NCI-H1417 treated with DMSO at 0.1 percent for 48 hours (cell line): ENCODE measurements around the gene COL23A1.

Source experiments
- DNase-seq: peaks from one replicate; lab custom pipeline; 2025; lab: John Stamatoyannopoulos, UW

The COL23A1 gene

DNA sequence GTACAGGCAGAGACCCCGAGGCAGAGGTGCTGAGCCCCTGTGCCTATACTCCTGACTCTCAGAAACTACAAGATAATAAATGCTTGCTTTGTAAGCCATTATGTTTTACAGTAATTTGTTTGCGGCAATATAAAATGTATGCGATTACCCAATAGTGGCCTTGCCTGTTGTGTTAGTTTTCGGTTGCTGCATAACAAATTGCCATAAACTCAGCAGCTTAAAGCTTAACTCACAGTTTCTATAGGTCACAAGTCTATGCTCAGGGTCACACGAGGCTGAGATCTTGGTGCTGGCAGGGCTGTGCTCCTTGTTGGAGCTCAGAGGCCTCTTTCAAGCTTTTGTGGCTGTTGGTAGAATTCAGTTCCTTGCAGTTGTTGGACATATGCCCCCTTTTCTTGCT, 114.8 kb downstream of the COL23A1 start:
- no peak for DNase-seq

DNA sequence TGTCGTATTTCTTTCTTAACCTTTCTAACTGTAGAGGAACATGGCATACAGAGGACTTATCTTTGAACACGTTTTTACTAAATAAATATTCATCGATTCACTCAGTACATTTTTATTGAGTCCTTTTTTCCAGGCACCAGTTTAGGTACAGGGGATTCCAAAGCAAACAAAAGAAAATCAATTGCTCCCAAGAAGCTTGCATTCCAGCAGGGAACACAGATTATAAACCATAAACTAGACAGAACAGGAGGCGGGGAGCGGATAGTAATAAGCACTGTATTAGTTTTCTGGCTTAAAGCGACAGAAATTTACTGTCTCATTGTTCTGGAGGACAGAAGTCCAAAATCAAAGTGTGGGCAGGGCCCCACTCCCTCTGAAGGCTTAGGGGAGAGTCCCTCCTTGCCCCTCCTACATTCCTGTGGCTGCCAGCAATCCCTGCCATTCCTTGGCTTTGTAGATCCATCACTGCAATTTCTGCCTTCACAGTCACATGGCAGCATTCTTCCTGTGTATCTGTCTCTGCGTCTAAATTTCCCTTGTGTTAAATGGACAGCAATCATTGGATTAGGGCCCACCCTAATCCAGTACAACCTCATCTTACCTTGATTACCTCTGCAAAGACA, 115.5 kb downstream of the COL23A1 start:
- no peak for DNase-seq

DNA sequence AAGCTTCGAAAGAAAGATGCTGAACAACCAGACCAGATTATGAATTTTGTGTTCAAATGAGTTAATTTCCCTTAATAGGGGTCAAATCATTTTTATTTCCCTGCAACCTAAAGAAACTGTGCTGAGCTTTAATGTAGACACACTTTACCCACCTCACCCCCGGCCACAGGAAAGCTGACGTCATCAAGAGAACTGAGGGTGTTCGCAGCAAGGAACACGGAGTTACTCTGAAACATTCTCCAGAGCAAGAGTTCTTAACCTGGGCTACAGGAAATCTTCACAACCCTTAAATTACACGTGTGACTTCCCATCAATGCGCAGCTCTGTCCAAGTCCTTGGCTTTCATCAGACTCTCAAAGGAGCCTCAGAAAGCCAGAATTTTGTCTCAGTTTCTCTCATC, 116.3 kb downstream of the COL23A1 start:
- no peak for DNase-seq

DNA sequence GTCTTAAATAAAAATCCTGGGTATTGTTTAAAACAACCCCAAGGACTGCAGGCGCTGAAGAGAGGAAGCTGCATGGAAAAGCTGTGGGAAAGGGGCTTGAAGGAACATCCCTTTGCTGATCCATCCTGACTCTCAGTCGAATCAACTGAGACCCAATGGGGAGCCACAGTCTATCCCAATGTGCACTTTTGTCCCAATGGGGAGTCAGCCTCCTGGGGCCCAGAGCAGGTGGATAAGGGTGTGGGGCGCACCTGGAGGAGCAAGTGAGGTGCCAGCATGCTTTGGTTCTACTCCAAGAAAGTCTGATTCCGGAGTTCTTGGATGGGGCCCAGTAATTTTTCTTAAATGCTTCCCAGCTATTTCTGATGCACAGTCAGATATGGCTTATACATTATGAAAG, 118.1 kb downstream of the COL23A1 start:
- DNase-seq, result no peak

DNA sequence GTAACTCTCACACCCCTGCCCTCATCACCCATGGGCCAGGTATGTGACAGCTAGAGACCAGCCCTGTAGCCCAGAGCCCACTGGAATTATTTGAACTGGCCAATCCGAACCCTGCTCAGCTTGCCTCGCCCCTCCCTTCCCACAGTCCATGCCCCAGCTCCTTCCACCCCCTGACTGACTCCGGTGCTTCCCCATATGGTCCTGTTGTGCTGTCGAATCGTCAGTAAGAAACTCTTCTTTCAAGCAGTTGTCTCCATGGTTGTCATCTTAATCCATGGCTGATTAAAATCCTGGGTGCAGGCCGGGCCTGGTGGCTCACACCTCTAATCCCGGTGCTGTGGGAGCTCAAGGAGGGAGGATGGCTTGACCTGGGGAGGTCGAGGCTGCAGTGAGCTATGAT, 118.5 kb downstream of the COL23A1 start:
- DNase-seq, result no peak

DNA sequence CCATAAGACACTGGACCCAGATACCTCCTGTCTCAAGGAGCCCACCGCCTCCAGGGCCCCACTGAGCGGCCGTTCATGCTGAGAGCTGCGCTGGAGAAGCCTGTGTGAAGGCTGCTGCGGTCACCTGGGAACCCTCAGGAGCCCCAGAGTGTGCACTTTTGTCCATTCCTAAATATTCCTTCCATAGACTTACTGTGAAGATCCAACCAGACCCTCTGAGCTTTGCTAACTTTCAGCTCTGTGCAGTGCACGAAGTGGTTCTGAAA, 119.5 kb downstream of the COL23A1 start:
- no peak for DNase-seq

DNA sequence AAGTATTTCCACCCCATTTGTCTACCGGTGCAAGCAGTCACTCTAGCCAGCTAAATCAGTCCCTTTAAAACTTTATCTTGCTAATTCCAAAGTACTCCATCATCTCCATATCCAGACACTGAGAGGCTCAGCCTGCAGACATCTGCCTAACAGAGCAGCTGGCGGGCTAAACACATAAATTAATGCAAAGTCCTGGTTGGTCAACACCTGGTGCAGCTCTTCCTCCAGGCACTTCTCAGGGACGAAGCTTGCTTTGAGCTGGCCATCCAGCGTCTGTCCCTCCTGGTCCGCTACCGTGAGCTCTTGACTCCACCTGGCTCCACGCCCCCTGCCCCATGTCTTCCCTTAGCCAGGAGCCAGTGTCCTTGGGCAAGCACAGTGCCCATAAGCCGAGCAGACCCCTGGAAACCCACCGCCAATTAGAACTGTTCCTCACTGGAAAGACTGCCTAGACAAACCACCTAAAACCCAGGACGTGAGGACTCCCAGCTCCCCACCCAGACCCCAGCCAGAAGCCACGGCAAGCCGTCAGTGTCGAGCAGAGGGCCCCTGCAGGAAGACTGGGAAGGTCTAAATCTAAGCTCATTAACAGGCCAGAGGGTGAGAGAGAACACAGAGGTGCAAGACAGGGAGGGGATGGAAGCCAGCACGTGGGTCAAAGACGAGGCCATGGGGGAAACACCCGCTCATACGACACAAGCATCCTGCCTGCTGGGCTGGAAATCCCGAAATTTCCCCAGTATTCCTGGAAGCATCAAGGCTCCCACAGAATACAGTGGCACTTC, 120.0 kb downstream of the COL23A1 start:
- DNase-seq, result no peak

DNA sequence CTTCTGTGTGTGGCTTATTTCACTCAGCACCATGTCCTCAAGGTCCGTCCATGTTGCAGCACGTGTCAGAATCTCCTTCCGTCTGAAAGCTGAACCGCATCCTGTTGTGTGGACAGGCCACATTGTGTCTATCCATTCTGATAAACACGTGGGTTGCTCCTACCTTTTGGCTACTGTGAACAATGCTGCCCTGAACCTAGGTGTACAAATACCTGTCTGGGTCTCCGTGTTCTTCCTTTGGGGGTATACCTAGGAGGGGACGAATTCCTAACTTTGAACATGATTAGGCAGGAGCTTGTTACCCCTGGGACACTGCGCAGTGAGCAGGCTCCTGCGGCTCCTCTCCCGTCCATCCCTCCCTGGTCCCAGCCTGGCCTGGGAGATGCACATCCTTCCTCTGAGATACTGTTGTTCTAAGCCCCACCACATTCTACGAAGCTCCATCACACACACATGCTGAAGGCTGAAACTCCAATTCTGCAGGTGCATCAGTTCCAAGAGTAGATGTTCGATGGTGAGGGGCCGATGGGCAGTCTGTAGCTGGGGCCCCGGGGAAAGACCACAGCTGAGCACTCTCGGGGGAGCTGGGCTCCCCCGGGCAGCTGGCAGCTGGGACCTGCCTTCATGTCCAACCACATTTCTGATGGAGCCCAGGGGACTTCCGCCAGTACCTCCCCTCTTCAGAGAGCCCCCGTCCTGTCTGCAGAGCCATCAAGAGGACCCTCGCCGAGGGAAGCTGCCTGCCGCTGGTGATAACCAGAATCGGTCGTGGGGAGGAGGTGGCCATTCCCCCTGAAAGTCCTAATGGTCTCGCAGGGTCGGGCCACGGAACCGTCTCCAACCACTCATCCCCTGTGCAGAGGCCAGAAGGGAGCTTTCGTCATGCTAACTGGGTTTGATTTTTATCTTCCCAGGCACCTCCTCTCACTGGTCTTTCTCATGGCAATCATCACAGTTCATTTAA, 120.9 kb downstream of the COL23A1 start:
- DNase-seq, result no peak

DNA sequence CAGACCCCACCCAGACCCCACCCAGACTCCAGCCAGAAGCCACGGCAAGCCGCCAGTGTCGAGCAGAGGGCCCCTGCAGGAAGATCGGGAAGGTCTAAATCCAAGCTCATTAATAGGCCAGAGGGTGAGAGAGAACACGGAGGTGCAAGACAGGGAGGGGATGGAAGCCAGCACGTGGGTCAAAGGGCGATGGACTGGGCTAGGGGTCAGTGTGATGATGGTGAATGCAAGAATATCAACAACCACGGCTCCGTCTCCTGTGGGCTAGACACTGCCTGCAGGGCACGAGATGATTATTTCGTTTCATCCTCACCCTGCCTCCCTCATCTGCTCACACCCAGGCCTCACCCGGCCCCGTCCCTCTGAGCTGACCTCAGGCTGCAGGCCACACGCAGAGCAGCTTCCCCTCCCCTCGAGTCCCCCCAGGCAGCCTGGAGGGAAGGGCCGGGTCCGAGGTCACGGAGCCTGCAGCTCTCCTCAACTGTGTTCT, 122.0 kb downstream of the COL23A1 start:
- DNase-seq, result no peak

DNA sequence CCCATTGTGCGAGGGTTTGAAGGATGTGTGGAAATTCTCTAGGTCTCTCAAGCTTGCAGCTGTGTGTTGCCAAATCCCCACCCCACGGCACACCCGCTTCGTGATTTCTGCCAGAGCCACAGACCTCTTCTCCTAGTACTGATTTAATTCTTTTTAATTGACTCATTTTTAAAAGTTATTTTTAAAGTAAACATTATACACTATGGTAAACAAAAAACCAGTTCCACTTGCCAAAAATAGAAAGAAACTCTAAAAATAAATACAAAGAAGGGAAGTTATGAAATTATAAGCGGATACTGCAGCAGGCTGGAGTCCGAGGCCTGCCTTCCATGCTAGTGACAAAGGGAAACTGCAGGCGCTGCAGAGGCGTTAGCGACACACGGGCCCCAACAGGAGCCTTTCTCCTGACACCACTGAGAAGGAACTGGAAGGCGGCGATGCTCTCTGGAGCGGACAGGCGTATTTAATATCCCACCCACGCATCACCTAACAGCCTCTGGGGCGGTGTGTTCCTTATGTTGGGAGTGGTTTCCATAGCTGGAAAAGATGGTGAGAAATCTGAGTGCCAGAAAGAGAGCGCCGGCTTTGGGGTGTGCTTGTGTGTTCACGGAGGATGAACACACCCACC, 122.5 kb downstream of the COL23A1 start:
- no peak for DNase-seq

DNA sequence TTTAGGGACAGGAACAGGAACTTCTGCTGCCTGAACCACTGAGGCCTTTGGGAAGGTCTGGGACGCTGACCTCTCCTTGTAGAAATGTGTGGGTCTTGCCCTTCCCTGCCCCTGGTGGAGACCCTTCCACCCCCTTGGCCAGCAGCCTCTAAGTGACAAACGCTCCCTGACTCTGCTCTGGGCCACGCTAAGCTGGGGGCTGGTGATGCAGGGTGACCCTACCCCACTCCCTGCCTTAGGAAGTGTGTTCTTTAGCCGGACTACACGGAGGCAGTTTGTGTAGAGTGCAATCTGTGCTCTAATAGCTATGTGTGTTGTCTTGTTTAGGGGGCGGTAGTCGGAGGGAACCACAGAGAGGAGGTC, 123.0 kb downstream of the COL23A1 start:
- no peak for DNase-seq

DNA sequence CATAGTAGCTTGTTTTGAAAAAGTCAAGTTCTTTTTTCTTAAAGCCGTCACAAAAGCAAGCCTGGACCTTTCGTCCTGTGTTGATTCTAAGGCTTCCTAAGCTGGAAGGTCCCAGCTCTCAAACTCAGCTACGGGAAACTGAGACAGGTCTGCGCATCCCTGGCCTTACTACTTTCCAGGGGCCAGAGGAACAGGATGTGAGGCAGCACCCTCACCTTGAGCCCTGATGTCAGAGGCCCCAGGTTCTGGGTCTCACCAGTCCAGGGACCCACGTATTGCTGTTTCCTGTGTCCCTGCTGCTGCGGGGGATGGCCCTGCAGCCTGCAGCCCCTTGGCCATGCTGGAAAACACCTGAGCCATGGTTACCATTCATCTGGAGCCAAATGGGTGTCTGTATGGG, 123.9 kb downstream of the COL23A1 start:
- no peak for DNase-seq

DNA sequence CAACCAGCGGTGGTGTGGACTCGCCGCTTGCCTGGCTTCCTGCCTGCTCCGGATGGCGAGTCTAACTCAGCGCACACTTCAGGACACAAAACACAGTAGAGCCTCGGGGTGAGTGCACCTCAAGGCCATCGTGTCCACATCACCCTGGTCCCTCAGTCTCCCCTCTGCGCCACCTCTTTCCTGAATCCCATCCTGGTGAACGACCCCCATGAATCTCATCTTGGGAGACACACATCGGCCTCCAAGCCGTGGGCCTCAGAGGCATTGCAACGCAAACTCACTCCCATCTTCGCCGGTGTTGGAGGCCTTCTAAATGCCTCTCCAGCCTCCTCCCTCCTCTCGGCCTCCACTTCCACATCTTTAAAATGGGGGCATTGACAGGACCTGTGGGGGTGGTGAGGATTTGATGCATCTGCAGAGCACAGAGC, 124.3 kb downstream of the COL23A1 start:
- DNase-seq, result no peak

DNA sequence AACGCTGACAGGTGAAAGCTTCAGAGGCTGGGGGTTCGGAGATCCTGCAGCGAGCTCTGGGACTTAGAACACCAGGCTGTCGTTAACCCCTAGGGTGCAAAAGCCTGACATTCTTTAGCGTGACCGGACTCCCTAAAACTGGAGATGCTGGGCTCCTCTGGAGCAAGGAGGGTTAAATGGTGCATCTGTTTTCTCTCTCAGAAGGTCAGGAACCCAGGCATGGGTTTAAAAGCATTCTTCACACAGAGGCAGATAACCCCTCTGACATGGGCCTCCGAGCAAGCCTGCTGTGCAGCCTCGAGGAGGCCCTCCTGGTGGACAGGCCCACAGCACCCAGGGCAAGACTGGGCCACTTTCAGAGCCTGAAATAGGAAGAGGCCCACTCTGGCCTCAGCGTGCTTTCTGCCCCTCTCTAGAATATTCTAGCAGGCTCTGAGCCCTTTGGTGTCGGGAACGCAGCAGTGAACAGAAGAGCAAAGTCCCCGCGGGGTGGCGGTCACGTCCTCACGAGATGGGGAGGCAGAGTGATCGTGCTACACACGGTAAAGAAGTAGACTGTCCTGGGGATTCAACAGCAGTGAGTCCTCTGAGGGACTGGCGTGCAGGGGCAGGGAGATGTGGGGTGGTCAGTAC, 124.8 kb downstream of the COL23A1 start:
- DNase-seq, result no peak

DNA sequence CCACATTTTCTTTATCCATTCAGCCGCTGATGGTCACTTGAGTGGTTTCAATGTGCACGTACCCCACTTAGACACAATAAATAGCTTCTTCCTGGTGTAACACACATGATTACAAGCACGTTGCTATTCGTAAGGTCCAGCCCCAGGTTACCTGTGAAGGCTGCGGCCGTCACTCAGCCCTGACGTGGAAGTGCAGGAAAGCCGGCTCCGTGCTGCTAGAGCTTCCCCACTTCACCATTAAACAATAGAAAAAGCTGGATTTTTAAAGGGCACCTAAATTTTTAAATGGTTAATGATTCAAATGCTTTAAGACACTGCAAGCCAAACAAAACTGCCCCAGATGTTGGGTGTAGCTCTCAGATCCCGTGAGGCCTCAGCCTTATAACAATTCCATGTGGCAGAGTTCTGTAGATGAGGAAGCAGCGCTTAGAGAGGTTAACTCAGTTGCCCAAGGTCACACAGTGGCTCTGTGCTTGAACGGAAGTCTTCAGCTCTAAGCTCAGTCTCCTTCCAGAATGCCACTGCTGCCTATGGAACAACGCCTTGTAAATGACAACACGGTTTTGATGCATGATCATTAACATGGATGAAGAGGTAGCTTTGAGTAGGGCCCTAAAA, 125.7 kb downstream of the COL23A1 start:
- no peak for DNase-seq

DNA sequence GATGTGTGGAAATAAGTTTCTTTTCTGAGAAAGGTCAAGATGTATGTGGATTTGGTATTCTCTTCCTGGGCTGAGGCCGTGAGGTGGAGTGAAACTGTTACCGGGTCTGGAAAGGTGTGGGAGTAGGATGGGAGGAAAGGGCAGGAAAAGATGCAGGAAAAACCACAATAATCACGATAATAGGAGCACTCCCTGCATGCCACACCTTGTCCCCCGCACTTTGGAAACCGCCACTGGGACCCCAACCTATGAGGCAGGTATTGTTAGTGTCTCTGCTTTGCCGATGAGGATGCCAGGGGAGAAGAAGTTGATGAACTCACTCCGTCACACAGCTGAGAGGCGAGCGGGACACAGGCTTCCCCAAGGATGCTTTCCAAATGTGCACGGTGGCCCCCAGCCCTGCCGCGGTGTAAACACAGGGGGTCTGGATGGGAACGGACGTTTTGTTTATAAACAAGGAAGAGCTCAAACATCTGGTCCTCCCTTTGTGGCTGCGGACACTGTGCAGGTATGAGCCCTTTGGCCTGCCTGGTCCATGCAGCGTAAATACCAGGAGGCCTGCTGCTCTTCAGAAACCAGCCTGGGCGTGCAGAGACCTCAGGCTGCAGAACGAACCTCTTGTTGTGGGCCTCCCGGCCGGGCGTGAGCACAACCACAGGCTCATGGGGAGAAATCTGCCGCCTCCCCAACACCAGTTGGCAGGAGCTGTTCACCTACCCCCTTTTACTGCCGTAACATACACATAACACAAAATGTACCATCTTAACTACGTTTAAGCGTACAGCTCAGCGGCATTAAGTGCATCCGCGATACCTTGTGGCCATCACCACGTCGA, 126.7 kb downstream of the COL23A1 start:
- no peak for DNase-seq

DNA sequence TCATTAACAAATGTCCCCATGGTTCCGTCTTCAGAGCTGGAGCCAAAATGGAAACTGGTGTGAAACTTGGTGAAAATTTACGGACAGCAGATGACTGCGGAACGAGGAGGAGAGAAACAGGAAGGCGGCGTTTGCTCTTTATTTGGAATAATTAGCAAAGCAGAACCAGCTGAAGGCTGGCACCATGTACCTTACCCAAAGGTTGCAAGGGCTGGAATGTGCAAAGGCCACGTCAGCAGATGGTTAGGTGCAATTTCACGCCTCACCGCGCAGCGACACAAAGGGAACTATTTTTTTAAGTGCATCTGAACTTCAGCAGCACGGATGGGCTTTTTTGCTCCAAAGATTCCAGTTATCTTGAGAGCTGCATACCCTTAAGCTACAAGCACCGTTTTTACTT, 127.4 kb downstream of the COL23A1 start:
- no peak for DNase-seq

DNA sequence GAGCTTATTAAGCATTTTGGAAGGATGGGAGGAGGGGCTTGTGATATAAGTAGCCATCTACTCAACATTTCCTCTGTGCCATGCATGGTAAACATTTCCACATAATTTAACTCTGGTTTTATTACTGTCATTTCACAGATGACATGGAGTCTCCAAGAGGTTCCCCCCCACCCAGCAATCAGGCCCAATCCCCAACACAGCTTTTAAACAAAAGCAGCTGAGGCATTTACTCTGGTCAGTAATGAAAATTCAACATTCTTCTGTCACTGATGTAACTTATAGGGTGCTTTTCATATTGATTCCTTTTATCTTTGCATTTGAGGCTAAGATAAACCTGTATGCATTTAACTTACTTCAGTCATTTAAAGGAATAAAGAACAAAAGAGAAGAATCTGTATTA, 128.1 kb downstream of the COL23A1 start:
- no peak for DNase-seq

DNA sequence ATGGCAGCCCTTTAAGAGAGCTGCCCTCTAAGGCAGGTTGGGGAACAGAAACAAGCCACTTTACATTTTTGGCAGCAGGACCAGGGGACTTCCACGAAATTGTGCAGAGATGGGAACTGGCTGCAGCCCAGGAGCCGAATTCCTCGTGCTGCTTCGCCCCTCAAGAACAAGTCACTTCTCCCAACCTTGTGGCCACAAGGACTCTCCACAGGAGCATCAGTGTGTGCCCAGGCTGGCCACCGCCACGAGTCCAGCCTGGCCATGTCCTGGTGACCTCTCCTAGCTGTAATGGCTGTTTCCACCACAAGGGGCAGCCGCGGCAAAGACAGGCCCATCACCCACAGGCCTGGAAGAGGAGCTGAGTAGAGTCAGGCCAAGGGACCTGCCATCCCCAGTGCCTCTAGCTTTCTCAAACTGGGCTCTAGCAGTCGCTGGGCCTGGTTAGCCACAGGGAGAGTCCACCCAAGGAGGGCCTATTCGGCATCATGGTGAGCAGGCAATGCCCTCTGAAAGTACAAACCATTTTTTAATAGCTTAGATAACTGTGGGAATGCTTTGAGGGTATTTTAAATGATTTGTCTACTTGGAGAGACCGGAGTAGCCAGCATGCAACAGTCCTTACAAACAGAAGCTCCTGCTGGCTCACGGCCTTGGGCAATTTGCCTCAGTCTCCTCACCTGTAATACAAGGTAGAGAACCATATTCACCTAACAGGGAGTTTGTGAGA, 129.0 kb downstream of the COL23A1 start:
- no peak for DNase-seq

DNA sequence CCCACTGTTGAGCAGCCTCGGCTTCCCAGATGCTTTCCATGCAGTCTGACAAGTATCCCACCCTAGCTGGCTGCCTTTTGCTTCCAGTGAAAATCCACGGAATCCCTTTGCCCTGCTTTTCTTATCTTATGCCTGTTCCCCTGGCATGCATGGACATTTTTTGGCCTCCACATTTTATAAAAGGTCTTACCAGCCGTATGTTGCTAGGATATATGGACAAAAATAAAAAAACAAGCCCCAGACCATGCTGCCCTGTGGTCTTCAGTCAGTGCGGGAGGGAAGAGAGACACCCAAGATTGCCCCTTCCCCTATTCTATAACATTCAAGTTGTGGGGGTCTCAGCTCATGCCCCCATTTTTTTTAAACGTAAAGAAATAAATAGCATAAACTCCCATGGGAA, 129.6 kb downstream of the COL23A1 start:
- no peak for DNase-seq
